Measurements from ENCODE around the gene COL11A1. TPM values are rescaled to one million over a fixed set of nuclear protein-coding genes. Genes with fewer than 3 reads are reported as not detected.

The COL11A1 gene
- total and polyA plus RNA-seq, 2 experiments from 2014 or later: 12.3 to 12.5 TPM

DNA sequence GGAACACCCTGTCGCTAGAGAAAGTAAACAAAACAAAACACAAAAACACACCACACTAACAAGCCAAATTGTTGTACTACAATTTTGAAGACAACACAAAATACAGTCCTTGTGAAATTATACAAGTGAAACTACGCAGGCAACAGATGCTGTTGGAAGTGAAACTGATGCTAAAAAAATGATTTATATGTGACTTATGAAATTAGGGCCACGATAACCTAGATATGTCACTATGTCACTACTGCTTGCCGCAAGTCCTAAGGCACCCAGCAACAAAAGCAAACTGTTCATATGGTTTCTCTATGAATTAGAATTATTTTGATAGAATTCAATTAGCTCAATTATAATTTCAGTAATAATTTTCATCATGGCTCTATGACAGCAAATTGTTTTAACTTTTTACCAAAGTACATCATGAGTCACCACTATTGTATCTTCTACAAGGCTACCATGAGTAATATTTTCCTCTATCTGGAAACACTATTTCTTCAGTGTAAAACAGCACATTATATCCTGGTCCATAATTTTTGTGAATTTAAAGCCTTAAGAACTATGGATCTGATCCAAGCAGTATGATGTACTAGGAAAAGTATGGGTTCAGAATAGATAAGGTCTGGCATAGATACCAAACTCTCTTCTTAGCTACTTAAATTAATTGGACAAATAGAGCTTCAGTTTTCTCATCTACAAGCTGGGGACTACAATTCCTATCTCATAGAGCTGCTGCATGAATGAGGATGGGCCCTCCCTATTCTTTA lies 216.3 kb downstream of the COL11A1 start (continued):
- no peak for TF ChIP-seq EZH2phosphoT487 (IDR thresholded peaks at IDR 0.05; ENCODE audit: unreplicated experiment)
- TF ChIP-seq, protein P1, sequence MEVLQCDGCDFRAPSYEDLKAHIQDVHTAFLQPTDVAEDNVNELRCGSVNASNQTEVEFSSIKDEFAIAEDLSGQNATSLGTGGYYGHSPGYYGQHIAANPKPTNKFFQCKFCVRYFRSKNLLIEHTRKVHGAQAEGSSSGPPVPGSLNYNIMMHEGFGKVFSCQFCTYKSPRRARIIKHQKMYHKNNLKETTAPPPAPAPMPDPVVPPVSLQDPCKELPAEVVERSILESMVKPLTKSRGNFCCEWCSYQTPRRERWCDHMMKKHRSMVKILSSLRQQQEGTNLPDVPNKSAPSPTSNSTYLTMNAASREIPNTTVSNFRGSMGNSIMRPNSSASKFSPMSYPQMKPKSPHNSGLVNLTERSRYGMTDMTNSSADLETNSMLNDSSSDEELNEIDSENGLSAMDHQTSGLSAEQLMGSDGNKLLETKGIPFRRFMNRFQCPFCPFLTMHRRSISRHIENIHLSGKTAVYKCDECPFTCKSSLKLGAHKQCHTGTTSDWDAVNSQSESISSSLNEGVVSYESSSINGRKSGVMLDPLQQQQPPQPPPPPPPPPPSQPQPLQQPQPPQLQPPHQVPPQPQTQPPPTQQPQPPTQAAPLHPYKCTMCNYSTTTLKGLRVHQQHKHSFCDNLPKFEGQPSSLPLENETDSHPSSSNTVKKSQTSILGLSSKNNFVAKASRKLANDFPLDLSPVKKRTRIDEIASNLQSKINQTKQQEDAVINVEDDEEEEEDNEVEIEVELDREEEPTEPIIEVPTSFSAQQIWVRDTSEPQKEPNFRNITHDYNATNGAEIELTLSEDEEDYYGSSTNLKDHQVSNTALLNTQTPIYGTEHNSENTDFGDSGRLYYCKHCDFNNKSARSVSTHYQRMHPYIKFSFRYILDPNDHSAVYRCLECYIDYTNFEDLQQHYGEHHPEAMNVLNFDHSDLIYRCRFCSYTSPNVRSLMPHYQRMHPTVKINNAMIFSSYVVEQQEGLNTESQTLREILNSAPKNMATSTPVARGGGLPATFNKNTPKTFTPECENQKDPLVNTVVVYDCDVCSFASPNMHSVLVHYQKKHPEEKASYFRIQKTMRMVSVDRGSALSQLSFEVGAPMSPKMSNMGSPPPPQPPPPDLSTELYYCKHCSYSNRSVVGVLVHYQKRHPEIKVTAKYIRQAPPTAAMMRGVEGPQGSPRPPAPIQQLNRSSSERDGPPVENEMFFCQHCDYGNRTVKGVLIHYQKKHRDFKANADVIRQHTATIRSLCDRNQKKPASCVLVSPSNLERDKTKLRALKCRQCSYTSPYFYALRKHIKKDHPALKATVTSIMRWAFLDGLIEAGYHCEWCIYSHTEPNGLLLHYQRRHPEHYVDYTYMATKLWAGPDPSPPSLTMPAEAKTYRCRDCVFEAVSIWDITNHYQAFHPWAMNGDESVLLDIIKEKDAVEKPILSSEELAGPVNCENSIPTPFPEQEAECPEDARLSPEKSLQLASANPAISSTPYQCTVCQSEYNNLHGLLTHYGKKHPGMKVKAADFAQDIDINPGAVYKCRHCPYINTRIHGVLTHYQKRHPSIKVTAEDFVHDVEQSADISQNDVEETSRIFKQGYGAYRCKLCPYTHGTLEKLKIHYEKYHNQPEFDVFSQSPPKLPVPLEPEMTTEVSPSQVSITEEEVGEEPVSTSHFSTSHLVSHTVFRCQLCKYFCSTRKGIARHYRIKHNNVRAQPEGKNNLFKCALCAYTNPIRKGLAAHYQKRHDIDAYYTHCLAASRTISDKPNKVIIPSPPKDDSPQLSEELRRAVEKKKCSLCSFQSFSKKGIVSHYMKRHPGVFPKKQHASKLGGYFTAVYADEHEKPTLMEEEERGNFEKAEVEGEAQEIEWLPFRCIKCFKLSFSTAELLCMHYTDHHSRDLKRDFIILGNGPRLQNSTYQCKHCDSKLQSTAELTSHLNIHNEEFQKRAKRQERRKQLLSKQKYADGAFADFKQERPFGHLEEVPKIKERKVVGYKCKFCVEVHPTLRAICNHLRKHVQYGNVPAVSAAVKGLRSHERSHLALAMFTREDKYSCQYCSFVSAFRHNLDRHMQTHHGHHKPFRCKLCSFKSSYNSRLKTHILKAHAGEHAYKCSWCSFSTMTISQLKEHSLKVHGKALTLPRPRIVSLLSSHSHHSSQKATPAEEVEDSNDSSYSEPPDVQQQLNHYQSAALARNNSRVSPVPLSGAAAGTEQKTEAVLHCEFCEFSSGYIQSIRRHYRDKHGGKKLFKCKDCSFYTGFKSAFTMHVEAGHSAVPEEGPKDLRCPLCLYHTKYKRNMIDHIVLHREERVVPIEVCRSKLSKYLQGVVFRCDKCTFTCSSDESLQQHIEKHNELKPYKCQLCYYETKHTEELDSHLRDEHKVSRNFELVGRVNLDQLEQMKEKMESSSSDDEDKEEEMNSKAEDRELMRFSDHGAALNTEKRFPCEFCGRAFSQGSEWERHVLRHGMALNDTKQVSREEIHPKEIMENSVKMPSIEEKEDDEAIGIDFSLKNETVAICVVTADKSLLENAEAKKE (CRISPR knock-in tag; IDR thresholded peaks at IDR 0.05): no peak
- TF ChIP-seq ZNF331 (CRISPR knock-in tag; IDR thresholded peaks at IDR 0.05; ENCODE audit: low read depth): no peak
- TF ChIP-seq EZH2 (IDR thresholded peaks at IDR 0.05; ENCODE audit: low read depth, unreplicated experiment): no peak

DNA sequence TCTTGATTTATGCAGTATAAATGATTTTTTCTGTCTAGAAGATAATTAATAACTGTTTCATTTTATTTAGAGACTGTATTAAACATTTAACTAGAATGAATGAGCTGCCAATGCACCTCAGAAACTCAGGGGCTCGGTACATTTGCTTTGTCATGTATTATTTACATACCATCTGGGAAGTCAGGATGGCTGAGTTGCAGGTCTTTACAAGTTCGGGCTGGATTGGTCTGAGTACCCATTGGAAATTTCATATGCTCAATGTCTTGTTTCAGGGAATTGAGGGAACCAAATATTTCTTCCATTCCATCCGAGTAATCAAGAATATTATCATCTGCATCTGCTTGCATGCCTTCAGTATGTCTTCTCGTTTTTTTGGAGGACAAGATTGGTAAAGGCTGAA lies 221.7 kb downstream of the COL11A1 start:
- H3K4me2 ChIP-seq: no peak overlapping the region
- no peak for TF ChIP-seq ZNF114 (CRISPR knock-in tag; IDR thresholded peaks at IDR 0.05)
- TF ChIP-seq, protein P2, sequence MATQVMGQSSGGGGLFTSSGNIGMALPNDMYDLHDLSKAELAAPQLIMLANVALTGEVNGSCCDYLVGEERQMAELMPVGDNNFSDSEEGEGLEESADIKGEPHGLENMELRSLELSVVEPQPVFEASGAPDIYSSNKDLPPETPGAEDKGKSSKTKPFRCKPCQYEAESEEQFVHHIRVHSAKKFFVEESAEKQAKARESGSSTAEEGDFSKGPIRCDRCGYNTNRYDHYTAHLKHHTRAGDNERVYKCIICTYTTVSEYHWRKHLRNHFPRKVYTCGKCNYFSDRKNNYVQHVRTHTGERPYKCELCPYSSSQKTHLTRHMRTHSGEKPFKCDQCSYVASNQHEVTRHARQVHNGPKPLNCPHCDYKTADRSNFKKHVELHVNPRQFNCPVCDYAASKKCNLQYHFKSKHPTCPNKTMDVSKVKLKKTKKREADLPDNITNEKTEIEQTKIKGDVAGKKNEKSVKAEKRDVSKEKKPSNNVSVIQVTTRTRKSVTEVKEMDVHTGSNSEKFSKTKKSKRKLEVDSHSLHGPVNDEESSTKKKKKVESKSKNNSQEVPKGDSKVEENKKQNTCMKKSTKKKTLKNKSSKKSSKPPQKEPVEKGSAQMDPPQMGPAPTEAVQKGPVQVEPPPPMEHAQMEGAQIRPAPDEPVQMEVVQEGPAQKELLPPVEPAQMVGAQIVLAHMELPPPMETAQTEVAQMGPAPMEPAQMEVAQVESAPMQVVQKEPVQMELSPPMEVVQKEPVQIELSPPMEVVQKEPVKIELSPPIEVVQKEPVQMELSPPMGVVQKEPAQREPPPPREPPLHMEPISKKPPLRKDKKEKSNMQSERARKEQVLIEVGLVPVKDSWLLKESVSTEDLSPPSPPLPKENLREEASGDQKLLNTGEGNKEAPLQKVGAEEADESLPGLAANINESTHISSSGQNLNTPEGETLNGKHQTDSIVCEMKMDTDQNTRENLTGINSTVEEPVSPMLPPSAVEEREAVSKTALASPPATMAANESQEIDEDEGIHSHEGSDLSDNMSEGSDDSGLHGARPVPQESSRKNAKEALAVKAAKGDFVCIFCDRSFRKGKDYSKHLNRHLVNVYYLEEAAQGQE (IDR thresholded peaks at IDR 0.05; ENCODE audit: unreplicated experiment): no peak
- TF ChIP-seq ZNF331 (CRISPR knock-in tag; IDR thresholded peaks at IDR 0.05; ENCODE audit: low read depth): no peak
- TF ChIP-seq STAT1 (IDR thresholded peaks at IDR 0.05; ENCODE audit: unreplicated experiment): no peak
- TF ChIP-seq, protein P3, sequence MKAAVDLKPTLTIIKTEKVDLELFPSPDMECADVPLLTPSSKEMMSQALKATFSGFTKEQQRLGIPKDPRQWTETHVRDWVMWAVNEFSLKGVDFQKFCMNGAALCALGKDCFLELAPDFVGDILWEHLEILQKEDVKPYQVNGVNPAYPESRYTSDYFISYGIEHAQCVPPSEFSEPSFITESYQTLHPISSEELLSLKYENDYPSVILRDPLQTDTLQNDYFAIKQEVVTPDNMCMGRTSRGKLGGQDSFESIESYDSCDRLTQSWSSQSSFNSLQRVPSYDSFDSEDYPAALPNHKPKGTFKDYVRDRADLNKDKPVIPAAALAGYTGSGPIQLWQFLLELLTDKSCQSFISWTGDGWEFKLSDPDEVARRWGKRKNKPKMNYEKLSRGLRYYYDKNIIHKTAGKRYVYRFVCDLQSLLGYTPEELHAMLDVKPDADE (IDR thresholded peaks at IDR 0.05): no peak
- no peak for TF ChIP-seq EZH2phosphoT487 (IDR thresholded peaks at IDR 0.05; ENCODE audit: unreplicated experiment)
- TF ChIP-seq JUNB (IDR thresholded peaks at IDR 0.05; ENCODE audit: unreplicated experiment): no peak
- TF ChIP-seq NANOG (IDR thresholded peaks at IDR 0.05; ENCODE audit: borderline replicate concordance): no peak
- no peak for TF ChIP-seq POLR2AphosphoS5 (IDR thresholded peaks at IDR 0.05; ENCODE audit: low read depth)

More for the DNA sequence above, 221.7 kb downstream of the COL11A1 start:
- no peaks in the 10 kb centered on the region for H4K20me1 ChIP-seq (replicated peaks; ENCODE audit: insufficient read depth)
- Mint-ChIP-seq H3K4me3 (no peak overlapping the region), H3K4me1 (peaks cover 10% of the 10 kb centered on the region; the same call in 2 of the 3 replicates), H3K9me3 (no peaks in the 10 kb centered on the region), H3K27ac (no peak overlapping the region), H3K27me3 (ENCODE audit: insufficient read depth, low read depth, poor library complexity) (no peaks in the 10 kb centered on the region), H3K36me3 (ENCODE audit: low read depth) (no peaks in the 10 kb centered on the region)
- no peaks in the 10 kb centered on the region; the same call in 1 of the 2 replicates for H3K36me3 ChIP-seq (ENCODE audit: insufficient read depth)
- DNase-seq (ENCODE audit: low spot score) (no peak), ATAC-seq (no peak)
- H3K27me3 ChIP-seq (ENCODE audit: insufficient read depth): no peaks in the 10 kb centered on the region
- no peaks in the 10 kb centered on the region for H3K79me2 ChIP-seq (replicated peaks; ENCODE audit: insufficient read depth)
- no peaks in the 10 kb centered on the region for H3F3A ChIP-seq (replicated peaks; ENCODE audit: low read depth)
- H3K4me1 ChIP-seq (ENCODE audit: insufficient read depth): no peaks in the 10 kb centered on the region; the same call in 1 of the 2 replicates
- no peaks in the 10 kb centered on the region for H3K9me2 ChIP-seq (ENCODE audit: insufficient read depth)
- no peak overlapping the region for H3K27ac ChIP-seq (ENCODE audit: low read depth)
- no peak overlapping the region for H2AFZ ChIP-seq
- no peak overlapping the region for H3K4me3 ChIP-seq

Data from GM23338 (cell line).